ENCODE results near the gene AMACR.

The AMACR gene

GRCh38 chr5:34007621-34008600 is at the start of gene AMACR:
Gene AMACR (minus strand): TSS chr5:34008050. CDS start chr5:34008019, 31 bp downstream.
- FAIRE-seq, result no peak

- FAIRE-seq, result no peak
These were observed 49.7 kb upstream of the AMACR start for GRCh38 chr5:34057569-34057968.

- no peak for FAIRE-seq
These were observed 49.3 kb upstream of the AMACR start for GRCh38 chr5:34057118-34057517.

GRCh38 chr5:34055667-34056066 is 47.8 kb upstream of the AMACR start:
- no peak for FAIRE-seq

GRCh38 chr5:34054400-34054729 is 46.5 kb upstream of the AMACR start:
- no peak for FAIRE-seq

GRCh38 chr5:34053571-34054399 is 45.9 kb upstream of the AMACR start:
- FAIRE-seq, result no peak

- FAIRE-seq, result no peak
These were observed 45.3 kb upstream of the AMACR start for GRCh38 chr5:34053133-34053532.

- no peak for FAIRE-seq
These were observed 43.6 kb upstream of the AMACR start for GRCh38 chr5:34051374-34051980.

GRCh38 chr5:34047774-34048572 is 40.1 kb upstream of the AMACR start:
- no peak for FAIRE-seq

GRCh38 chr5:34047143-34047542 is 39.3 kb upstream of the AMACR start:
- no peak for FAIRE-seq

GRCh38 chr5:34045996-34046395 is 38.1 kb upstream of the AMACR start:
- no peak for FAIRE-seq

- FAIRE-seq, result no peak
These were observed 37.2 kb upstream of the AMACR start for GRCh38 chr5:34045023-34045422.

- no peak for FAIRE-seq
These were observed 35.4 kb upstream of the AMACR start, which contains the start of gene C1QTNF3 for GRCh38 chr5:34043099-34043876. Gene C1QTNF3 (minus strand): TSS chr5:34043213. CDS start chr5:34043125, 88 bp downstream.

GRCh38 chr5:34042321-34042720 is 34.5 kb upstream of the AMACR start:
- no peak for FAIRE-seq

- no peak for FAIRE-seq
These were observed 33.6 kb upstream of the AMACR start for GRCh38 chr5:34041247-34041972.

- no peak for FAIRE-seq
These were observed 32.6 kb upstream of the AMACR start for GRCh38 chr5:34040472-34040871.

- FAIRE-seq, result no peak
These were observed 31.7 kb upstream of the AMACR start for GRCh38 chr5:34039398-34040157.

- FAIRE-seq, result no peak
These were observed 31.0 kb upstream of the AMACR start for GRCh38 chr5:34038838-34039237.

GRCh38 chr5:34038390-34038789 is 30.5 kb upstream of the AMACR start:
- FAIRE-seq, result no peak

- no peak for FAIRE-seq
These were observed 29.9 kb upstream of the AMACR start for GRCh38 chr5:34037726-34038125.
